ENCODE data around the gene HMGN4. TPM values are rescaled to one million over a fixed set of nuclear protein-coding genes. Genes with fewer than 3 reads are reported as not detected.

The HMGN4 gene
- total and polyA plus RNA-seq, 2 of the 8 experiments (the other 6 are each of a cell fraction or from before 2014, with no cell fraction given): 23.4 to 66.4 TPM

GRCh38 chr6:26571592-26572296, 33.6 kb downstream of the HMGN4 start (continued):
- no peak; the same call in 1 of the 2 replicates for TF ChIP-seq NRF1 (IDR thresholded peaks at IDR 0.05; ENCODE audit: low read depth, low read length)
- peak; percentile 99 for TF ChIP-seq TBP (IDR thresholded peaks at IDR 0.05; ENCODE audit: low read depth, low read length)
- TF ChIP-seq GABPA (IDR thresholded peaks at IDR 0.05; ENCODE audit: borderline replicate concordance, insufficient read depth, low read length): no peak
- TF ChIP-seq SRF (IDR thresholded peaks at IDR 0.05; ENCODE audit: low read depth, low read length): no peak
- 0 out of 2 replicates have a peak, but pooled peaks have one; percentile 4 for TF ChIP-seq TAF1 (IDR thresholded peaks at IDR 0.05; ENCODE audit: low read depth, low read length)
- peak; percentile 27 for TF ChIP-seq KDM4A (IDR thresholded peaks at IDR 0.05; ENCODE audit: low read depth, low read length, severe bottlenecking)
- TF ChIP-seq E2F6 (IDR thresholded peaks at IDR 0.05): no peak
- TF ChIP-seq CTBP2 (IDR thresholded peaks at IDR 0.05; ENCODE audit: borderline replicate concordance, insufficient read depth, insufficient read length, low read length): no peak
- TF ChIP-seq MAX (IDR thresholded peaks at IDR 0.05): no peak
- peak; percentile 62; the same call in 1 of the 2 replicates for TF ChIP-seq POU5F1 (IDR thresholded peaks at IDR 0.05; ENCODE audit: low read depth, low read length)
- TF ChIP-seq SP1 (IDR thresholded peaks at IDR 0.05; ENCODE audit: low read depth, low read length): peak; percentile 27; the same call in 1 of the 2 replicates
- TF ChIP-seq CEBPB (IDR thresholded peaks at IDR 0.05; ENCODE audit: low read depth, low read length): no peak
- TF ChIP-seq PHF8 (conservative IDR thresholded peaks at IDR 0.05; ENCODE audit: low read depth, low read length): no peak
- no peak for TF ChIP-seq EZH2 (IDR thresholded peaks at IDR 0.05; ENCODE audit: low read depth, low read length, severe bottlenecking)
- peak; percentile 97 for TF ChIP-seq RBBP5 (IDR thresholded peaks at IDR 0.05; ENCODE audit: borderline replicate concordance, low read depth, low read length)
- peak; percentile 97 for TF ChIP-seq ASH2L (IDR thresholded peaks at IDR 0.05; ENCODE audit: low read length)
- no peak for TF ChIP-seq RNF2 (IDR thresholded peaks at IDR 0.05; ENCODE audit: borderline replicate concordance, low read depth, low read length, missing control alignments, poor library complexity, severe bottlenecking)
- peak; percentile 53; the same call in 1 of the 2 replicates for TF ChIP-seq ATF2 (IDR thresholded peaks at IDR 0.05; ENCODE audit: low read length)
- no peak for TF ChIP-seq RFX5 (IDR thresholded peaks at IDR 0.05; ENCODE audit: borderline replicate concordance, low read depth, low read length)
- peak; percentile 77 for TF ChIP-seq TEAD4 (IDR thresholded peaks at IDR 0.05; ENCODE audit: low read depth, low read length)
- no peak for TF ChIP-seq CHD2 (IDR thresholded peaks at IDR 0.05; ENCODE audit: low read length)
- no peak for TF ChIP-seq TCF12 (IDR thresholded peaks at IDR 0.05; ENCODE audit: low read depth, low read length)
